ENCODE measurements around the gene QPCTL.

GRCh38 chr19:45663800-45664199 lies 28.7 kb upstream of the QPCTL start:
- TF ChIP-seq CTCF (IDR thresholded peaks at IDR 0.05) (no peak), POLR2A (IDR thresholded peaks at IDR 0.05) (no peak)

Data from prostate gland (tissue), 2 donors.